A549 (cell line): ENCODE data around the gene C20orf96. TPM values are rescaled to one million over a fixed set of nuclear protein-coding genes. Genes with fewer than 3 reads are reported as not detected.
A peak's percentile ranks its signal among the peaks of the same experiment; 100 is the strongest.
"Not testable (repeated sequence)": the region's sequence is repeated elsewhere in the genome, so short reads cannot be mapped to it uniquely, and the experiment has no call there.

ENCODE experiments used
- ATAC-seq, 2 experiments: fragments of 200-7000 bp in 1 of 2; fragments of >200 bp in 1 of 2; cut with Nextera tagmentation in 1 of 2; cut with Tn5 transposase in 1 of 2; 3 replicates each; pipeline versions ENCODE4 v1.8.0 to v1.9.1; 2018 to 2020; ENCODE audit warnings: mild to moderate bottlenecking in 1 of 2, moderate library complexity in 1 of 2
- CTCF ChIA-PET: fragments of 300-600 bp; sonication (Branson Sonifier 250); formaldehyde crosslinking; extraction: SDS; loops from one replicate; lab custom pipeline; 2021; ENCODE audit warnings: antibody characterized with exemption, inconsistent platforms; lab: Yijun Ruan, JAX
- POLR2A ChIA-PET: fragments of 350-600 bp; formaldehyde crosslinking; extraction: SDS; loops from one replicate; lab custom pipeline; 2021; ENCODE audit warnings: antibody characterized with exemption, inconsistent platforms; lab: Yijun Ruan, JAX
- DNase-seq, 2 experiments: peaks; one replicate each; pipeline versions ENCODE4 v3.0.0 to v3.0.0-alpha.2; 2011 to 2016; ENCODE audit warnings: low read depth in 1 of 2, low spot score in 1 of 2
- FAIRE-seq: peaks from 2 replicates; lab custom pipeline; 2011; peaks lifted over from hg19 to GRCh38; lab: Jason Lieb, UNC
- H3K27ac ChIP-seq, 2 experiments: fragments of >200 bp; sonication (Bioruptor Twin); formaldehyde crosslinking; 3 replicates each; pipeline ENCODE4 v1.5.1; 2016 to 2017
- H3K4me1 ChIP-seq: fragments of >200 bp; sonication (Bioruptor Twin); formaldehyde crosslinking; 3 replicates; pipeline ENCODE4 v1.6.1; 2016
- H3K4me2 ChIP-seq: fragments of >200 bp; sonication (Bioruptor Twin); formaldehyde crosslinking; 3 replicates; pipeline ENCODE4 v1.6.1; 2016
- H3K4me3 ChIP-seq: fragments of >200 bp; sonication (Bioruptor Twin); formaldehyde crosslinking; 3 replicates; pipeline ENCODE4 v1.5.1; 2016
- H3K9me3 ChIP-seq: fragments of >200 bp; sonication (Bioruptor Twin); formaldehyde crosslinking; 3 replicates; pipeline ENCODE4 v1.6.1; 2016
- CBX2 ChIP-seq: fragments of 200-600 bp; sonication (generic); IDR thresholded peaks from 2 replicates; pipeline ENCODE4 v1.6.1; 2016; ENCODE audit warnings: low read depth, mild to moderate bottlenecking, borderline replicate concordance
- CHD4 ChIP-seq: fragments of 200-600 bp; sonication (generic); IDR thresholded peaks from 2 replicates; pipeline ENCODE4 v1.6.1; 2016; ENCODE audit warnings: antibody characterized with exemption, mild to moderate bottlenecking, borderline replicate concordance
- CTCF ChIP-seq: fragments of >200 bp; sonication (Bioruptor Twin); formaldehyde crosslinking; IDR thresholded peaks from 3 replicates; pipeline ENCODE4 v1.5.1; 2016
- EHMT2 ChIP-seq: fragments of 200-600 bp; sonication (generic); IDR thresholded peaks from 2 replicates; pipeline ENCODE4 v1.6.1; 2016; ENCODE audit warnings: antibody characterized with exemption, low read depth, mild to moderate bottlenecking, moderate library complexity
- ELK1 ChIP-seq: fragments of 150-350 bp; IDR thresholded peaks from 2 replicates; pipeline ENCODE4 v1.6.1; 2014; ENCODE audit warnings: low read depth, mild to moderate bottlenecking, low read length
- FOSB ChIP-seq: fragments of 250-450 bp; sonication (Bioruptor Pico); IDR thresholded peaks from 2 replicates; pipeline ENCODE4 v1.5.0; 2020; ENCODE audit warnings: mild to moderate bottlenecking, moderate library complexity
- FOSL2 ChIP-seq, 2 experiments: fragments of 450-650 bp in 1 of 2; fragments of >200 bp in 1 of 2; sonication (Bioruptor Twin) in 1 of 2; formaldehyde crosslinking; IDR thresholded peaks; 2 replicates each; pipeline versions ENCODE4 v1.5.0 to v1.6.1; 2016 to 2020; ENCODE audit warnings: mild to moderate bottlenecking in 1 of 2, moderate library complexity in 1 of 2
- FOXS1 ChIP-seq: fragments of 250-450 bp; sonication (Bioruptor Pico); IDR thresholded peaks from 2 replicates; pipeline ENCODE4 v1.5.0; 2020; ENCODE audit warnings: mild to moderate bottlenecking, moderate library complexity
- HOXB13 ChIP-seq: fragments of 250-450 bp; sonication (Bioruptor Pico); IDR thresholded peaks from 2 replicates; pipeline ENCODE4 v1.5.0; 2020; ENCODE audit warnings: low read depth, mild to moderate bottlenecking, moderate library complexity
- JUNB ChIP-seq: fragments of >200 bp; sonication (Bioruptor Twin); formaldehyde crosslinking; IDR thresholded peaks from 2 replicates; pipeline ENCODE4 v1.6.1; 2016
- KDM1A ChIP-seq: fragments of 200-600 bp; sonication (generic); IDR thresholded peaks from 2 replicates; pipeline ENCODE4 v1.6.1; 2016; ENCODE audit warnings: low read depth, mild to moderate bottlenecking
- KDM5A ChIP-seq: fragments of 200-600 bp; sonication (generic); IDR thresholded peaks from 2 replicates; pipeline ENCODE4 v1.6.1; 2016; ENCODE audit warnings: antibody characterized with exemption, mild to moderate bottlenecking
- MAZ ChIP-seq: fragments of 150-350 bp; IDR thresholded peaks from 2 replicates; pipeline ENCODE4 v1.6.1; 2014; ENCODE audit warnings: antibody characterized with exemption, low read depth, low read length, borderline replicate concordance
- NR3C1 ChIP-seq: fragments of >200 bp; sonication (Bioruptor Twin); formaldehyde crosslinking; IDR thresholded peaks from 3 replicates; pipeline ENCODE4 v1.6.1; 2017
- PBX3 ChIP-seq: IDR thresholded peaks from 2 replicates; pipeline ENCODE4 v1.6.1; 2012
- POLR2A ChIP-seq: IDR thresholded peaks from 2 replicates; pipeline ENCODE4 v1.6.1; 2012; ENCODE audit warnings: mild to moderate bottlenecking, low read length
- POLR2AphosphoS2 ChIP-seq: conservative IDR thresholded peaks from 2 replicates; pipeline ENCODE4 v1.6.1; 2012; ENCODE audit warnings: low read length, improper control_type of control experiment, inconsistent platforms
- RAD21 ChIP-seq, 2 experiments: fragments of >200 bp in 1 of 2; sonication (Bioruptor Twin) in 1 of 2; formaldehyde crosslinking in 1 of 2; IDR thresholded peaks in 1 of 2; conservative IDR thresholded peaks in 1 of 2; 2 replicates in 1 of 2; 3 replicates in 1 of 2; pipeline ENCODE4 v1.6.1; 2012 to 2018; ENCODE audit warnings: inconsistent platforms in 1 of 2
- RARB ChIP-seq: fragments of 250-450 bp; sonication (Bioruptor Pico); IDR thresholded peaks from 2 replicates; pipeline ENCODE4 v1.8.0; 2021; ENCODE audit warnings: mild to moderate bottlenecking, moderate library complexity
- RFX5 ChIP-seq: fragments of 450-650 bp; IDR thresholded peaks from 2 replicates; pipeline ENCODE4 v1.7.1; 2014; ENCODE audit warnings: antibody characterized with exemption, mild to moderate bottlenecking, moderate library complexity
- RNF2 ChIP-seq: fragments of 200-600 bp; sonication (generic); IDR thresholded peaks from 2 replicates; pipeline ENCODE4 v1.6.1; 2016; ENCODE audit warnings: low read depth, mild to moderate bottlenecking, antibody characterized with exemption, moderate library complexity, borderline replicate concordance
- TP53 ChIP-seq: fragments of 250-450 bp; sonication (Bioruptor Pico); IDR thresholded peaks from 2 replicates; pipeline ENCODE4 v1.5.0; 2021; ENCODE audit warnings: mild to moderate bottlenecking, moderate library complexity
- ZFP36 ChIP-seq: fragments of 450-650 bp; IDR thresholded peaks from 2 replicates; pipeline ENCODE4 v1.6.1; 2014; ENCODE audit warnings: borderline replicate concordance; ENCODE audit not compliant: partially characterized antibody
- WGBS: methylation state at CpG from one replicate; pipeline ENCODE4 v1.1.6; 2017; ENCODE audit errors: missing lambda C conversion rate; 5-methylcytosine and 5-hydroxymethylcytosine counted together
- polyA plus RNA-seq, 4 experiments: library from polyadenylated mRNA; depleted of rRNA in 3 of 4; stranded (reverse); fragments of >200 nt; fragmentation: RNase III in 1 of 4; extraction: RNeasy Plus Mini Kit Qiagen cat#74134 plus additional on column Dnase treatment in 1 of 4; gene quantifications; 2 replicates in 3 of 4; 3 replicates in 1 of 4; pipeline ENCODE4 v1.2.3, GENCODE V29; 2011 to 2017
- TF ChIP-seq, protein P1 (sequence below): fragments of >200 bp; sonication (Bioruptor Twin); formaldehyde crosslinking; IDR thresholded peaks from 2 replicates; pipeline ENCODE4 v1.6.1; 2016
- TF ChIP-seq, protein P2 (sequence below): fragments of 250-450 bp; sonication (Bioruptor Pico); IDR thresholded peaks from 2 replicates; pipeline ENCODE4 v1.5.0; 2021; ENCODE audit warnings: mild to moderate bottlenecking, moderate library complexity, borderline replicate concordance
- TF ChIP-seq, protein P3 (sequence below): fragments of >200 bp; sonication (Bioruptor Twin); formaldehyde crosslinking; IDR thresholded peaks from 3 replicates; pipeline ENCODE4 v1.6.1; 2016

The C20orf96 gene
- polyA plus RNA-seq, 2 of the 4 experiments (the other 2 are of a cell fraction) = 20.9 to 23.9 TPM

GRCh38 chr20:257419-257818 lies 33.1 kb downstream of the C20orf96 start, which contains the start of gene DEFB132 (continued):
- TF ChIP-seq TP53 (no peak), POLR2AphosphoS2 (no peak), RAD21 (conservative IDR thresholded peaks at IDR 0.05 in 1 of 2, IDR thresholded peaks at IDR 0.05 in 1 of 2) (no peak), NR3C1 (no peak)
- TF ChIP-seq, all 56 proteins: peak for 0

- POLR2A ChIA-PET, H3K4me3 ChIP-seq, FAIRE-seq, DNase-seq, H3K4me1 ChIP-seq, H3K9me3 ChIP-seq, H3K27ac ChIP-seq, ATAC-seq, H3K4me2 ChIP-seq: not testable (repeated sequence)
- CTCF ChIA-PET = interaction anchor here (2.4 kb wide), 1 partner anchor 13 kb away, joined by 9 read pairs; no protein-coding TSS in a partner anchor
- WGBS = 36% methylated on average over 6 of the region's 6 CpGs
Measured at GRCh38 chr20:253447-253846, 37.1 kb downstream of the C20orf96 start.

- Histone ChIP-seq H3K4me3 (no peak overlapping the region), H3K4me1 (no peaks in the 10 kb centered on the region), H3K9me3 (peaks cover 5% of the 10 kb centered on the region; the same call in 2 of the 3 replicates), H3K27ac (no peak overlapping the region), H3K4me2 (no peak overlapping the region)
- ChIA-PET POLR2A (no interaction called here), CTCF (interaction anchor here (0.7 to 2.4 kb wide), 2 partner anchors 13 to 33 kb away, joined by 3 to 9 read pairs; no protein-coding TSS in a partner anchor)
- no peak for DNase-seq
- ATAC-seq = no peak
- no peak for TF ChIP-seq PBX3
- TF ChIP-seq KDM1A = no peak
- no peak for TF ChIP-seq TP53
- TF ChIP-seq EHMT2 = no peak
- TF ChIP-seq FOSL2 (IDR thresholded peaks at IDR 0.05) = no peak
- no peak for TF ChIP-seq FOSL2 (CRISPR knock-in tag; IDR thresholded peaks at IDR 0.05)
- no peak for TF ChIP-seq POLR2A
- TF ChIP-seq FOSB (CRISPR knock-in tag) = no peak
- no peak for TF ChIP-seq ZFP36
- no peak for TF ChIP-seq FOXS1 (CRISPR knock-in tag)
- no peak for TF ChIP-seq RFX5
- TF ChIP-seq CTCF = no peak
- no peak for TF ChIP-seq RNF2
- TF ChIP-seq, protein P1, sequence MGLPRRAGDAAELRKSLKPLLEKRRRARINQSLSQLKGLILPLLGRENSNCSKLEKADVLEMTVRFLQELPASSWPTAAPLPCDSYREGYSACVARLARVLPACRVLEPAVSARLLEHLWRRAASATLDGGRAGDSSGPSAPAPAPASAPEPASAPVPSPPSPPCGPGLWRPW = no peak
- no peak for TF ChIP-seq CHD4
- no peak for TF ChIP-seq JUNB
- FAIRE-seq = no peak
- WGBS = 27% methylated on average over 2 of the region's 2 CpGs
Measured at GRCh38 chr20:252801-253200, 37.7 kb downstream of the C20orf96 start.

DNA sequence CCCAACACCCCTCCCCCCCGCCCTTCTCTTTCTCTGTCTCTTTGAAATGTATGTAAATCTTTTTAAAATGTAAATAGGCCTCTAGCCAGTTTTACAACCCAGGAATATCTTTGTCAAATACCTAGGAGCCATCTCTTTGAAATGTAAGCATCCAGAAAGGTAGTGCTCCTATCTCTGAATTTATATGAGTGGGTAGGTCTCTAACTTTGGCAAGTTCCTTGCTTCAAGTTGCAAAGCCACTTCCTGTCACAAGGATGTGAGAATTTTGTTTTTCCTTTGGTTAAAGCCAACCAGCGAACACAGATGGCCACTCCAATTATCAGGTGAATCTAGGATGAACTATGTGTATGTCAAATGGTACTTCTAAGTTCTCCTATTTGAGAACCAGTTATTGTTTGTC lies 39.2 kb downstream of the C20orf96 start:
- H3K4me1 ChIP-seq = no peaks in the 10 kb centered on the region
- ChIA-PET CTCF (no interaction called here), POLR2A (no interaction called here)
- no peak overlapping the region for H3K27ac ChIP-seq
- H3K9me3 ChIP-seq = peaks cover 5% of the 10 kb centered on the region; the same call in 2 of the 3 replicates
- DNase-seq (no peak), FAIRE-seq (peak; percentile 46), ATAC-seq (no peak)
- no peak overlapping the region for H3K4me2 ChIP-seq
- WGBS = 24% methylated on average over 2 of the region's 2 CpGs
- no peak overlapping the region for H3K4me3 ChIP-seq
- TF ChIP-seq KDM1A (no peak), FOSB (CRISPR knock-in tag) (no peak), KDM5A (no peak), ELK1 (no peak), JUNB (no peak), MAZ (no peak), CBX2 (no peak), RARB (CRISPR knock-in tag) (no peak), HOXB13 (no peak)
- TF ChIP-seq, protein P2, sequence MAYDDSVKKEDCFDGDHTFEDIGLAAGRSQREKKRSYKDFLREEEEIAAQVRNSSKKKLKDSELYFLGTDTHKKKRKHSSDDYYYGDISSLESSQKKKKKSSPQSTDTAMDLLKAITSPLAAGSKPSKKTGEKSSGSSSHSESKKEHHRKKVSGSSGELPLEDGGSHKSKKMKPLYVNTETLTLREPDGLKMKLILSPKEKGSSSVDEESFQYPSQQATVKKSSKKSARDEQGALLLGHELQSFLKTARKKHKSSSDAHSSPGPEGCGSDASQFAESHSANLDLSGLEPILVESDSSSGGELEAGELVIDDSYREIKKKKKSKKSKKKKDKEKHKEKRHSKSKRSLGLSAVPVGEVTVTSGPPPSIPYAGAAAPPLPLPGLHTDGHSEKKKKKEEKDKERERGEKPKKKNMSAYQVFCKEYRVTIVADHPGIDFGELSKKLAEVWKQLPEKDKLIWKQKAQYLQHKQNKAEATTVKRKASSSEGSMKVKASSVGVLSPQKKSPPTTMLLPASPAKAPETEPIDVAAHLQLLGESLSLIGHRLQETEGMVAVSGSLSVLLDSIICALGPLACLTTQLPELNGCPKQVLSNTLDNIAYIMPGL (CRISPR knock-in tag) = no peak
- TF ChIP-seq, protein P3, sequence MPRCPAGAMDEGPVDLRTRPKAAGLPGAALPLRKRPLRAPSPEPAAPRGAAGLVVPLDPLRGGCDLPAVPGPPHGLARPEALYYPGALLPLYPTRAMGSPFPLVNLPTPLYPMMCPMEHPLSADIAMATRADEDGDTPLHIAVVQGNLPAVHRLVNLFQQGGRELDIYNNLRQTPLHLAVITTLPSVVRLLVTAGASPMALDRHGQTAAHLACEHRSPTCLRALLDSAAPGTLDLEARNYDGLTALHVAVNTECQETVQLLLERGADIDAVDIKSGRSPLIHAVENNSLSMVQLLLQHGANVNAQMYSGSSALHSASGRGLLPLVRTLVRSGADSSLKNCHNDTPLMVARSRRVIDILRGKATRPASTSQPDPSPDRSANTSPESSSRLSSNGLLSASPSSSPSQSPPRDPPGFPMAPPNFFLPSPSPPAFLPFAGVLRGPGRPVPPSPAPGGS = no peak
